GOT3 (cell line): ENCODE measurements around the gene SLC6A4.
"Not testable (repeated sequence)": the region's sequence is repeated elsewhere in the genome, so short reads cannot be mapped to it uniquely, and the experiment has no call there.

Experiments used
- DNase-seq: peaks from one replicate; lab custom pipeline; 2025; ENCODE audit warnings: mixed read lengths; lab: John Stamatoyannopoulos, UW

SLC6A4 gene

DNA sequence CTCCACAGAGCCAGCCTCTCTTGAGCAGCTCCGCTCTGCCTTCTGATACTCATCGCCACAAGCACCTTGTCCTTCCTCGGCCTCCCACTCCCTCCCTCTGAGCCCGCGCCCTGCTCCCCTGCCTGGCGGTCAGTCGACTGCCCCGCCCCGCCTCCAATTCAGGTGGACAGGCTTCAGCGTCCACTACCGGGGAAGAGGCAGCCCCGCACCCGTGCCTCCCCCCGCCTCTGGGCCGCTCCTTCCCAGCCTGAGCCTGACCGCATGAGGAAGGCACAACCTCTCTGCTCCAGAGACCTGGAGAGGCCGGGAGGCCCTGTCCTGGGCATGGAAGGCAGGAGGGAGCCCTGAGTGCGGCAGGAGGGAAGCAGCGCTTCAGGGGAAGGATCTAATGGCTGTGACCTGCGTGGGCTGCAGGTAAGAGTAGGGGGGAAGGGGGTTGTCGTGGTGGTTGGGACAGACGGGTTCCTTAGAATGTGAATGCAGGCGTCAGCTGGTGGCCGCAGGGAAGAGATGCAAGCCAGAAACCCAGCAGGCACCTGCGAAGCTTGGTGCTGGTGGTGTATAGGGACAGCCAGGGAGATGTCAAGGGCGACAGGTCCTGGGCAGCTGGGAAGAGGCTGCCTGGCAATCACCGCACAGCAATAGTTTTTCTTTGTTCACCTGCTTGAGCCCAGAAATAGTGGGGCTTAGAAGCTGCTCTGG is 3.0 kb upstream of the SLC6A4 start:
- DNase-seq, result no peak

DNA sequence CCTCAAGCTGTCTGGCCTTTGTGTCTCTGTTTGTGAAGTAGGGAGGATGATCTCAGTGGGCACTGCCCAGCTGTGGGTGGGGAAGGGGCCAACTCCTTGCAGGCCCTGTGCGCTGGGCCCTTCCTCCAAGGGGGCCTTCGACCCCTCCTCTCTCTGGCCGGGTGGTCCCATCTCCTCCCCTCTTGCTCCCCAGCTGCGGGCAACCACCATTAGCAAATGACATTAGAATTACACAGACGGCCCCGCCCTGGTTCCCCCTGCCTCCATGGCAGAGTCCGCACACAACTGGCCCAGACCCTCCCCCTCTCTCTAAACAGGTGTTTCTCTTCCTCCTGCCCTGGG is 2.5 kb upstream of the SLC6A4 start:
- DNase-seq, result no peak

DNA sequence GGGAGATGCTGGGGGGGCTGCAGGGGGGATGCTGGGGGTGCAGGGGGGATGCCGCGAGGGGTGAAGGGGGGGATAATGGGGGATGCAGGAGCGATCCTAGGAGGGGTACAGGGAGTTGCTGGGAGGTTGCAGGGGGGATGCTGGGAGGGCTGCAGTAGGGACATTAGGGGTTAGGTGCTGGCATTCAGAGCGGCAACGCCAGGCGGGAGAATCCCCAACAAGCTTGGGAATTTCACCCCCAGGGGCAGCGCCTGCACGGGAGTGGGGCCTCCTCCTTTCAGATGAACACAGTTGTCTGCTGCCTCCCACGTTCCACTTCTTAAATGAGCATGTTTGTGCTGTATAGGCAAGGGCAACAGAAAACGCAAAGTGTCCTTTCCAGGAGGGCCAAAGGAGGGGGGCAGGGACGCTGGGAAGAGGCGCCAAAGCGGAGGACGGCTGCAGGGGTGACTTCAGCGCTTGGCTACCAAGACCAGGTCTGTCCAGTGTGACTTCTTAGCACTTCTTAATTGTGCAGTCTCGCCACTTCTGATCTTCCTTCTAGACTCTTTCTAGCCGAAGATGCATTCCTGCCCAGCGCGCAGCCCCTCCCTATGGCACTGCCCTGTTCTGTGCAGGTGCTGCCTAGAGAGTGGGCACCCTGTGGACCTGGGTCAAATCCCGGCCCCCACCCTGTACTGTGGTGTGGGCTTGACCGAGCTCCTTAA is 2.0 kb upstream of the SLC6A4 start:
- no peak for DNase-seq

DNA sequence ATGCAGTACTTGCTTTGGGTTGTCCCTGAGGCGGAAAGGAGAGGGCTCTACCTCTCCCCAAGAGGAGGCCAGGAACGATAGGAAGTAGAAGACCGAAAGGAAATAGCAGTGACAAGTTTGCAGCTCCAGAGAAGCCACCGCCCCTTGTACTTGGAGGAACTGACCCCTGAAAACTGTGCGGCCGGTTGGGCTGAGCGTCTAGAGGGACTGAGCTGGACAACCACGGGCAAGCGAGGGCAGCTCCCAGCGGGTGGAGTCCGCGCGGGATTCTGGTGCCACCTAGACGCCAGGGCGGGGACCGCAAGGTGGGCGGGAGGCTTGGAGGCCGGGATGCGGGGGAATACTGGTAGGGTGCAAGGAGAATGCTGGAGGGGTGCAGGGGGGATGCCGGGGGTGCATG is 1.3 kb upstream of the SLC6A4 start:
- no peak for DNase-seq

DNA sequence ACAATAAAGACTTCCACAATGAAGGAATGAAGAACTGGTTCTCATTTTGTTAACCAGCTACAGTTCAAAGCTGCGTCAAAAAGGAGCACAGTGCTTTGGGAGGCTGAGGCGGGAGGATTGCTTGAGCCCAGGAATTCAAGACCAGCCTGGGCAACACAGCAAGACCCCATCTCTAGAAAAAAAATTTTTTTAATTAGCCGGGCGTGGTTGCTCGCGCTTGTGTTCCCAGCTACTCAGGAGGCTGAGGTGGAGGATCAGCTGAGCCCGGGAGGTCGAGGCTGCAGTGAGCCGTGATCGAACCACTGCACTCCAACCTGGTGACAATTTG is 764 bp upstream of the SLC6A4 start:
- DNase-seq, result no peak

DNA sequence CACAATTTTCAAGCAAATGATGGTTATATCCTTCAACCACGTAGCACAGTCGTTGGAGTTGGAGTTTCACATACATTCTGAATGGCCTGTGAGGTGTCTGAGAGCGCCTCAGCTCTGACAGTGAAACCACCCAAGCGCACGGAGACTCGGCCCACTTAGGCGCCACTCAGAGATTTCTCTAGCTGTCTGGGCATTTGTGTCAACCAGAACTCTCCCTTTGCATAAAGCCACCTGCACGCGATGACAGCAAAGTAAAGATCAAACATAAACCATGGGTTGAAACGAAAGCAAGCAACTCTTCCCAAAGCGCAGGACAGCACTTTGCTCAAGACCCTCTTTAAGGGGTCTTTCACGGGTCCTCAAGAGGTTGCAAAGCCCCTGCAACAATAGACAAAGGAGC is 533 bp downstream of the SLC6A4 start:
- DNase-seq, result no peak

DNA sequence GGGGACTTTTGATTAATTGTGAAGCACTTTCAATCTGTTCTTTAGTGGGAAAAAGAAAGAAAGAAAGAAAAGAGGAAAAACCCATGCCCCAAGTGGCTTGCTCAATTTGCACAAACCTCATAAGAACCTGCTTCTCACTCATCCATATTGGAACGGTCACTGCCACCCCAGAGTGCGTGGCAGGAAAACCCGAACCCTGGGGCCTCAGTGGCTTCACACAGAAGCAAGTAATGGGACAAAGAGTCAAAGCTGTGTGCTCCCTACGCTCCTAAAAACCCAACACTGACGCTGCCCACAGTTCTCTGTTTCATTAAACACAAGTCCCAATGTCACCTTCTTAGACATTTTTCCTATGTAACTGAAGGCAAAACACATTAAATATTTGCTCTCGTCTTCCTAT is 1.2 kb downstream of the SLC6A4 start:
- DNase-seq, result no peak

DNA sequence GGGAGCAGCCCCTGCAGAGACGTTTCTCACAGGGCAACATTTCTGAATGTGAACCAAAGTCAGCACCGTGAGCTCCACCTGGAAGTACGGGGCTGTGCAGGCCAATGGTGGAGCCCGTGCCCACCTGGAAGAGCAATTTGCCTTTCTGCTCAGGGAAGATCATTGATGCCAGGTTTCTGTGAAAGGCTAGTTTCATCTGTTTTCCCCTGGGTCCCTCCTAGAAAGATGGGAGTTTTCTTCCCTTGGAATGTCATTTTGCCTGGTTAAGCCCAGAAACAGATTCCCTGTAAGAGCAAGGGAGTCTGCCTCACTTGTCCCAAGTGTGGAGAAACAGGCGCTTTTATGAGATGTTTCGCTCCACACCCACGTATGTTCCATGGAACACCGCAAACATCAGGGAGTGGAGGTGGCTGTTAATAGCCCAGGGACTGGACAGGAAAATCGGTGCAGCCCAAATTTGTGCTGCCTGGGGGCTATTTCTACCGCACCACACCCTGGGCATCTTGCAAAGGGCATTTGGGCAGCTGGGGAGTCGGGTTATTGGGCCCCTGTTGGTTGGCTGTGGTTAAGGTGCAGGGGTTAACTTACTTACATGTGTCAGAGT is 2.6 kb downstream of the SLC6A4 start:
- DNase-seq, result no peak

DNA sequence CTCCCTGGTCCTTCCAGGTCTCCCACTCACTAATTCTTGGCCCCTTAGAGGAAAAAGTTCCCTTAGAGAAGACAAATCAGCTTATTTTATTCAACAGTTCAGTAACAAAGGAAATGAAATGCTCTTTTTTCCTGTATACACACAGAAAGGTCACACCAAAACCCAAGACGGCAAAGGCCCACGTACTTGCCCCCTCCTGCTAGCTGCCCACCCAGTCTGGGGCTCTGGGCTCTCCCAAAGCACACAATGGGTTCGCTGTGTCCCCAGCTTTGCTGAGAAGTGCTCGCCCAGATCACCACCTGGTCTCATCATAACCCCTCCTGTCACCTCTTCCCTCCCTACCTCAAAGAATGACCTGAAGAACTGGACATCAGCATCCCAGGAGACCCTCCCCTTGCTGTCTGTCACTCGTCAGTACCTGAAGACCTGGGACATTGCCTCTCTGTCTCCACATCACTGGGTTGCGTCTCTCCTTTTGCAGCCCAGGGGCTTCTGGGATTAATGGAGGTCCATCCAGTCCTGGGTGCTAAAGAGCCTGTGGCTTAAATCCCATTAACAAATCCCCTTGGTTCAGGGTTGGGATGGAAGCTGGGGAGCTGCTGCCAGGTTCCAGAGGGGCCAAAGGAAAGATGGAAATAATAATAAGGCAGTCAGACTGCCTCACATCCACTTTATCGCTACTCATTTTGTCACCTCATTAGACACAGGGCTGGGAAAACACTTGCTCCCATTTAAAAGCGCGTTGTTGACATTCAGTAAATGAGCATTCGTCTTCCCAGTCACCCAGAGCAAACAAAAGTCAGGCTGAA is 3.3 kb downstream of the SLC6A4 start:
- DNase-seq, result no peak

DNA sequence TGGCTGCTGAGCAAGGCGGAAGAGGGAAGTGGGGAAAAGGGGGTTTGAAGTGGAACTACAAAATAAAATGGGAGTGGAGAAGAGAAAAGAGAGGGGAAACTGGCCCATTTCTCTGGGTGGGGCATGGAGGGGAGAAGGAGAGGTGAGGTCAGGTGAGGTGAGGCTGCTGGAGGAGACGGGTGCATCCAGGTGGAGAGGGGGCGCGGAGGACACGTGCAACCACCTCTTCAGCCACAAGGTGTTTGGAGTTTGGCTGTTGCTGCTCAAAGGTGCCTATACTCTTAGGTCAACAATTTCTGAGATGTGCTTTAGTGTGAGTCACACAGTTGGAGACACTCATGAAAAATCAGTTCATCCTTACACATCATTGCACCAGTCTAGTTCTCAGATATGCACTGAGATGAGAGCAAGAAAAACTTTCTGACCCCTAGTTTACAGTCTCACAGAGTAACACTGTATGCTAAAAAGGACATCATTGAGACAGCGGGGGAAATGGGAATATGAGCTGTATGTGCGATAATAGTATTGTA is 4.8 kb downstream of the SLC6A4 start:
- no peak for DNase-seq

DNA sequence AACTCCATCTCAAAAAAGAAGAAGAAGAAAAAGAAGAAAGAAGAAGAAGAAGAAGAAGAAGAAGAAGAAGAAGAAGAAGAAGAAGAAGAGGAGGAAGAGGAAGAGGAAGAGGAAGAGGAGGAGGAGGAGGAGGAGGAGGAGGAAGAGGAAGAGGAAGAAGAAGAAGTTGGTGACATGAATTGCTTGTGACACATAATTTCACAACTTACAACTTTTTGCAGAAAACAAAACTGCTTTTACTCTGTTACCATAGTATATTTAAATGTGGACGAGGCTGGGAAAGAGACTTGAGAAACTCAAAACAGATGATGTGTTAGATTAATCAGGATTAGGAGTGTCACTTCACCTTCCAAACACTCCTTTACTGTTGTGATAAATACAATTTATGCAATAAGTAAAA is 5.5 kb downstream of the SLC6A4 start:
- not testable (repeated sequence) for DNase-seq

DNA sequence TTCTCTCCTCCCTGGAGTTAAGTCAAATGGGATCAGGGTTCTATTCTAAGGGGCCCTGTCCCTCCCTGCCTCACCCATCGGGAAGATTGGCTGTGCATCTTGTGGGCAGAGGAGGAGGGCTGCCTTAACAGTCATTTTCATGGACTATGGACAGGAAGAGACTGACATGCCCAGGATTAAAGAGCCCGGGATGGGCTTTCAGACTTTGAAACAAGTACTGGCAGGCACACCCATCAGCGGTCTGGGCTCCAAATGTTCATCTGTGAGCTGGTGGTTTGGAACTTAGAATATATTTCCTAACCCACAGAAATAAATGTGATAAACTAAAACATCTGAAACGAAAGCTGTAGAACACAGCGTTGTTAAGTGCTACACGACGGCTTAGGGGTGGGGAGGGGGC is 6.5 kb downstream of the SLC6A4 start:
- DNase-seq, result no peak

DNA sequence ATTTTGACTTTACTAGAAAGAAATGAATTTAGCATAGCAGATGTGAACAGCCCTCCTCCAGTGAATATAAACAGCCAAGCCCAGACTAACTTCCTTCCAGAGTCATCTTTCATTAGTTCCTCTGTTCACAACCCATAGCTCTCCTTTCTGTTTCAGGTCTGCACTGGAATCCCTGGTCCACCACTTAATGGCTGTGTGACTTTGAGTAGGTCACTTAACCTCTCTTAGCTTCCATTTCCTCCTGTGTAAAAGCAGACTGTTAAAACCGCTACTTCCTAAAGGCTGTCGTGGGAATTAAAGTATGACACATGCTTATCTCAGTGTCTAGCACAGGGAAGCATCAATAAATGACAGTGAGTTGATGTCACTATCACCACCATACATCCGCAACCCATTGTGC is 7.5 kb downstream of the SLC6A4 start:
- DNase-seq, result no peak

DNA sequence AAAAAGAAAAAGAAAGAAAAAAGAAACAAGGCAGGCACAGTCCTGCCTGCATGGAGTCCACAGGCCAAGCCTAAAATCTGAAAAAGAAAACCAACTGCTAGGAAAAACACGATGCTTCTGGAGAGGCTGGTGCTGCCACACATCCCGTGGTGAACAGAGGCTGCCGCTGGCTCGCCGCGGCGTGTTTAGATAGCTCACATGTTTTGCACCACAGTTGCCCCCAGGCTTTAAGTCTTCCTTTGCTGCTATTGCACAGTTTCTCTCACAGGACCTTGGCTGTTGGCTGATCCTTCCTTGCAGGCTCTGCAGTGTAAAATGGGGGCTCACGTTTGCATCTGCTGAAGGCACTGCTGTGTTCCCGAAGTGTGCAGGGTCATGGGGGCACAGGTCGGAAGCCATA is 8.6 kb downstream of the SLC6A4 start:
- DNase-seq, result no peak

DNA sequence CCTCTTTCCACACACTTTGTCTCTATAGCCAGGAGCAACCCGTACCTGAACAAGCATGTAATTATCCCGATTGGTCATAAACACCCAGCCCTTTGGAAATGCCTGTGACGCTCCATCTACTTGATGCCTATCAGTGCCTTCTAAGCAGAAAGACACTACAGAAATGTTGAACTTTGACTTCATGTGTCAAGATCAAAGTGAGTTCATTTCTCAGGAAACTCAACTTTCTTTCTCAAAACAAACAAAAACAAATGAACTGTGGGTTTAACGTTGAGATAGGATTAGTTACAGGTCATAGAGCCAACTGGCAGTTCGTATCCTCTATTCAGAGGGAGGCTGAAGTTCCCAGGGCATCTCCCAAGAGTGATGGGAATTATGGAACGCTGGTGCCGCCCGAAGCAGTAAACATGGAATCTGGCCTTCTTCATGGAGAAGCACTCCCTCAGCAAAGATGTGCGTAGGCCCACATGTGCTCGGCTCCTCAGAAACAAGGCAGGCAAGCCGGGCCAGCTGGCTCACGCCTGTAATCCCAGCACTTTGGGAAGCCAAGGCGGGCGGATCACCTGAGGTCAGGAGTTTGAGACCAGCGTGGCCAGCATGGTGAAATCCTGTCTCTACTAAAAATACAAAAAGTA is 9.5 kb downstream of the SLC6A4 start:
- no peak for DNase-seq

DNA sequence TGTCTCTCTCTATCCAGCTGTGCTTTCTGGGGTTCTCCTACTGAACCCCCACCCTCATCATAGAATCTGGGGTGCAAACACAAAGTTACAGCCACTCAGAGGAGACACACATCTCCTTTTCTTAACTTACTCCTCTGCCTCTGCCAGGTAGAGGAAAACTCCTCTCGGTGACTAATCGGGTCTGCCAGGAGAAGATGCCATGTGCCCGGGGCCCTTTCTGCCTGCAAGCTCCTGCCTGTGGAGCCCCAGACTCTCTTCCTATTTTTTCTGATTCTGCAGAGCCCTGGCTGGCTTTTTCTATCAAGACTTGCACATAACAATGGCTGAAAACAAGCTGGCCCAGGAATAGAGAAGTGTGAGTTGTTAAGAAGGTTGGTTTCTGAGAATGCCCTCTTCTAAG is 10.4 kb downstream of the SLC6A4 start:
- no peak for DNase-seq

DNA sequence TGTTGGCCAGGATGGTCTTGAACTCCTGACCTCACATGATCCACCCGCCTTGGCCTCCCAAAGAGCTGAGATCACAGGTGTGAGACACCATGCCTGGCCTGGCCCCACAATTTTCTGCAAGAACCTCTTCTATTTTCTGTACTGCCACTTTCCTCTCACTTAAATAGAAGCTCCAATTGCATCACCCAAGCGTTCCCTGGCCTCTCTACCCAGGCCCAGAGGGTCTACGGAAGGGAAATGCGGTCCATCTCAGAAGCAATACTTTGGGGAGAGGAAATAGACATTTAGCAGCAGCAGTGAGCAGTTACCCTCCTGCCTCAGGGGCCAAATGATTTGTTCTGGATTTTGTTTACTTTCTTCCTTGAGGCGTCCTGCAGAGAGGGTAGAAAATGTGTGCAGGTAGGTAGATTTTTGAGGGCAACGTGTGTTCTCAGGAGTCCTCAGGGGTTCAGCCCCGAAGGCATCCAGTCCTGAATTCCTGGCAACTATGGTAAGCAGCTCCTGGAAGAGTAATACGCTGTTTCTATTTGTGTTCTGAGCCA is 11.0 kb downstream of the SLC6A4 start:
- DNase-seq, result no peak

DNA sequence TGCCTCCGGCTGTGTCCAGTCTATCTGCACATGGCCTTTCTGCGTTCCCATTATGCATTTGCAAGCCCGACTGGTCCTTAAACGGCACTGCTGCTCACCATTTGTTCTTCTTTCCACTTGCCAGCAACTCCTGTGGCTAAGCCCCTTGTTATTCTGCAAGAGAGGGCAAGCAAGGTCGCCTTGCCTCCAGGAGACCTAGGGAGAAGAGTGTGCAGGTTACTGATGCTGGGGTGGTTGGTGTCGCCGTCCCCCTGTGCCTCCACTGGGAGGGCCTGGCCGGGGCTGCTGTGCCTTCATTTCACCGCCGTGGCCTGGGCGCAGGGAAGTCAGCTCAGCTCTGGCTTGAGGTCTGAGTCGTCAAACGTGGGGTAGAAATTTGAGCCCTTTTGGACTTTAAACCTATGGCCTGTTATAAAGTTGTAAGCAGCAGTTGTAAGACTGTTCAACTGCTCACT is 12.7 kb downstream of the SLC6A4 start:
- DNase-seq, result no peak

DNA sequence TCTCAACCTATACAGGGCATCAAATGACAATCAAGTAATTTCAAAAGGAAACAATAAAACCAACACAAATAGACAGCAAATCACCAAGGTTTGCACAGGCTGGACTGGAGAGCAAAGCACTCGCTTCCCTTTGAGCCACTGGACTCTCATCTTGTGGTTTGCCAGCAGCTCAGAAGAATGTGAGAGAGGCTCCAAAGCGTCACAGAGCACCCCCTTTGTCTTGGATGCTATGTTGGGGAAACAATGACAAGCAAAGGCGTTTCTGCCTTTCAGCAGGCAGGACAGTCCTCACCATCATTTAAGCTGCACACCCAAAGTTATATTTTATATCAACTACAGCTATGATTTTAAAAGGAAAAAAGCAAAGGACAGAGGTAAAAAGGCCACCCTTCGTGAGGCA is 13.2 kb downstream of the SLC6A4 start:
- no peak for DNase-seq

DNA sequence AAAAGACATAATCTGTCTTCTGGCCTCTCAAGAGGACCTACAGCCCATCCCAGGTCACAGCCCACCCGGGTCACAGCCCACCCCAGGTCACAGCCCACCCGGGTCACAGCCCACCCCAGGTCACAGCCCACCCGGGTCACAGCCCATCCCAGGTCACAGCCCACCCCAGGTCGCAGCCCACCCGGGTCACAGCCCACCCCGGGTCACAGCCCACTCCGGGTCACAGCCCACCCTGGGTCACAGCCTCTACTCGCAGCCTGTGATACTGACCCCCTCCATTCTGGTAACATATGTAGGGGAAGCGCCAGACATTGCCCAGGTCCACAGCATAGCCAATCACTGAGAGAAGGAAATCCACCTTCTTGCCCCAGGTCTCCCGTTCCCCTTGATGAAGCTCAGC is 14.2 kb downstream of the SLC6A4 start:
- no peak for DNase-seq

DNA sequence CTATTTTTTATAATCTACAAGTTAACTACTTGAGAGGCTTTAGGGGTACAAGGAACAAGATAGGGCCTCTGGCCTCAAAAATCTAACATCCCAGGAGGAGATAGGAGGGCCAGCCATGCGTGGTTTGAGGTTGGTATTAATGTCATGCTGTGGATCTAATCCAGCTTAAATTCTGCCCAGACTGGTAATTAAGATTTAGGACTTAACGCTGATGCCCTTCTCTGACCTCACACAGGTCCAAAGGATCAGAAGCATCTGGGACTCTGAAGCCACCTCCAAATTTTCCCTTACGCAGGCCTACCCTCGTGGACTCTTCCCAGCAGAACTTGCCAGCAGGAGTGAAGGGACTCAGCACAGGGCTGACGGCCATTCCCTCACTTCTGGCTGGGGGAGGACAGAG is 15.1 kb downstream of the SLC6A4 start:
- DNase-seq, result no peak

DNA sequence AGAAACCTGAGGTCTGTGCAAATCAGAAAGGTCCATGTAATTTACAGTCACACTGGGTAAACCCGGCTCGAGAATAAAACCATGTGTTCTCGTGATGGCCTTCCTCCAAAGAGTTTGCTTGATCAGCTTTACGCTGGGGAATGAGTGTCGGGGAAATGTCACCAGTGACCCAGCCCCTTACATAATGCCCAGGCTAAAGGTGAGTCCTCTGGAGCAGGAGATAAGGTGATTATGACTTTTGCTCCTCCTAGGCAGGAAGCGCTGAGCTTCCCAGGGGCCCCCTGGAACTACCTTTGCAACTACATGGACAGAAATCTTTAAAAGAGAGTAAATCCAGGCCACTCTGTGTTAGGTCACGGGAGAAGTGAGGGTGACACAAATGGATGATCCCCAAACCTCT is 15.7 kb downstream of the SLC6A4 start:
- no peak for DNase-seq
